HepG2 (cell line): ENCODE data around the gene UNC79. TPM values are rescaled to one million over a fixed set of nuclear protein-coding genes. Genes with fewer than 3 reads are reported as not detected.

Source experiments
- ATAC-seq: fragments of 200-7000 bp; cut with Tn5 transposase; 3 replicates; pipeline ENCODE4 v1.9.1; 2020; ENCODE audit warnings: mild to moderate bottlenecking, moderate library complexity
- BruUV-seq: library from RNA; stranded (reverse); fragments of 400-500 nt; replicated peaks from 2 replicates; lab custom pipeline; 2021; lab: Mats Ljungman, UMichigan
- CTCF ChIA-PET: fragments of 300-600 bp; formaldehyde crosslinking; extraction: SDS; loops from one replicate; lab custom pipeline; 2021; ENCODE audit warnings: low total read pairs, inconsistent platforms, low intra/inter-chr PET ratio; lab: Yijun Ruan, JAX
- POLR2A ChIA-PET: fragments of 350-600 bp; sonication (Branson Sonifier 250); formaldehyde crosslinking; loops from one replicate; lab custom pipeline; 2020; ENCODE audit warnings: antibody characterized with exemption, inconsistent platforms; lab: Yijun Ruan, JAX
- DNase-seq: peaks from one replicate; pipeline ENCODE4 v3.0.0-alpha.2; 2015; ENCODE audit warnings: low spot score
- FAIRE-seq: peaks from 3 replicates; lab custom pipeline; 2011; peaks lifted over from hg19 to GRCh38; lab: Jason Lieb, UNC
- H2AFZ ChIP-seq: one replicate; pipeline ENCODE4 v1.6.1; 2011; ENCODE audit warnings: low read length, inconsistent platforms
- H3K27ac ChIP-seq: fragments of 300-600 bp; 3 replicates; pipeline ENCODE4 v1.8.0; 2011; ENCODE audit warnings: mixed run types, mild to moderate bottlenecking, mixed read lengths, low read length, inconsistent platforms; ENCODE audit not compliant: insufficient read depth; ENCODE audit errors: extremely low read length
- H3K27me3 ChIP-seq, 2 experiments: fragments of 200-600 bp in 1 of 2; 2 replicates in 1 of 2; 3 replicates in 1 of 2; pipeline versions ENCODE4 v1.6.0 to v1.8.0; 2011; ENCODE audit warnings: low read length in 2 of 2, mild to moderate bottlenecking in 2 of 2, moderate library complexity in 2 of 2, inconsistent platforms in 1 of 2; ENCODE audit not compliant: insufficient read depth in 2 of 2, control insufficient read depth in 1 of 2
- H3K36me3 ChIP-seq, 2 experiments: fragments of 200-600 bp in 1 of 2; replicated peaks in 1 of 2; 2 replicates in 1 of 2; 3 replicates in 1 of 2; pipeline versions ENCODE4 v1.5.1 to v1.8.0; 2011; ENCODE audit warnings: low read length in 2 of 2, inconsistent platforms in 1 of 2; ENCODE audit not compliant: insufficient read depth in 2 of 2, control insufficient read depth in 1 of 2
- H3K4me1 ChIP-seq: 2 replicates; pipeline ENCODE4 v1.5.1; 2012; ENCODE audit warnings: low read length, inconsistent platforms; ENCODE audit not compliant: insufficient read depth
- H3K4me2 ChIP-seq: 2 replicates; pipeline ENCODE4 v1.6.0; 2011; ENCODE audit warnings: low read depth, low read length, inconsistent platforms
- H3K4me3 ChIP-seq, 3 experiments: fragments of 200-600 bp in 1 of 3; sonication (generic), shearing (Covaris generic) in 1 of 3; replicated peaks in 1 of 3; 2 replicates each; pipeline ENCODE4 v1.5.1; 2011 to 2016; ENCODE audit warnings: low read length in 3 of 3, inconsistent platforms in 2 of 3, low read depth in 2 of 3, mild to moderate bottlenecking in 2 of 3, control low read depth in 1 of 3, mixed read lengths in 1 of 3; ENCODE audit not compliant: insufficient read depth in 1 of 3
- H3K79me2 ChIP-seq: one replicate; pipeline ENCODE4 v1.6.1; 2011; ENCODE audit warnings: low read length, inconsistent platforms; ENCODE audit not compliant: insufficient read depth
- H3K9ac ChIP-seq: 2 replicates; pipeline ENCODE4 v1.6.0; 2011; ENCODE audit warnings: mild to moderate bottlenecking, low read depth, low read length, inconsistent platforms; ENCODE audit not compliant: insufficient read depth
- H3K9me3 ChIP-seq: 2 replicates; pipeline ENCODE4 v1.5.1; 2012; ENCODE audit warnings: mild to moderate bottlenecking, low read length
- H4K20me1 ChIP-seq: 2 replicates; pipeline ENCODE4 v1.6.0; 2011; ENCODE audit warnings: inconsistent platforms, mild to moderate bottlenecking, low read length, moderate library complexity; ENCODE audit not compliant: insufficient read depth
- BATF2 ChIP-seq: sonication (generic); formaldehyde crosslinking; IDR thresholded peaks from 2 replicates; pipeline ENCODE4 v1.8.0; 2022; ENCODE audit warnings: mild to moderate bottlenecking, missing genetic modification reagents, moderate library complexity
- ESRRA ChIP-seq: sonication (generic); formaldehyde crosslinking; IDR thresholded peaks from 2 replicates; pipeline ENCODE4 v1.5.1; 2020; ENCODE audit warnings: mild to moderate bottlenecking, low read depth, missing genetic modification reagents
- FOXK1 ChIP-seq: sonication (generic); formaldehyde crosslinking; IDR thresholded peaks from 2 replicates; pipeline ENCODE4 v1.4.0; 2020; ENCODE audit warnings: low read depth, missing genetic modification reagents, borderline replicate concordance
- HDAC6 ChIP-seq: fragments of 200-600 bp; sonication (generic); IDR thresholded peaks from 2 replicates; pipeline ENCODE4 v1.7.0; 2017; ENCODE audit warnings: mild to moderate bottlenecking, antibody characterized with exemption, low read length, low read depth
- KMT2A ChIP-seq: sonication (generic); formaldehyde crosslinking; IDR thresholded peaks from 2 replicates; pipeline ENCODE4 v1.4.0; 2020; ENCODE audit warnings: missing genetic modification reagents
- MIER2 ChIP-seq: IDR thresholded peaks from 2 replicates; pipeline ENCODE4 v1.6.1; 2016; ENCODE audit warnings: missing biosample characterization, missing genetic modification reagents
- NRL ChIP-seq: sonication (generic); formaldehyde crosslinking; IDR thresholded peaks from 2 replicates; pipeline ENCODE4 v1.5.0; 2020; ENCODE audit warnings: missing genetic modification reagents, mild to moderate bottlenecking, moderate library complexity, borderline replicate concordance
- ZBTB33 ChIP-seq: sonication (generic); formaldehyde crosslinking; IDR thresholded peaks from 2 replicates; pipeline ENCODE4 v1.4.0; 2020; ENCODE audit warnings: missing genetic modification reagents
- ZFP36L1 ChIP-seq: sonication (generic); formaldehyde crosslinking; IDR thresholded peaks from 2 replicates; pipeline ENCODE4 v1.8.0; 2022; ENCODE audit warnings: mild to moderate bottlenecking, missing genetic modification reagents, moderate library complexity
- ZNF142 ChIP-seq: sonication (generic); formaldehyde crosslinking; IDR thresholded peaks from 2 replicates; pipeline ENCODE4 v1.4.0; 2020; ENCODE audit warnings: missing genetic modification reagents
- ZNF33A ChIP-seq: sonication (generic); formaldehyde crosslinking; IDR thresholded peaks from 2 replicates; pipeline ENCODE4 v1.5.1; 2020; ENCODE audit warnings: missing genetic modification reagents, mild to moderate bottlenecking, moderate library complexity, borderline replicate concordance
- ZNF556 ChIP-seq: sonication (generic); formaldehyde crosslinking; IDR thresholded peaks from 2 replicates; pipeline ENCODE4 v1.4.0; 2020; ENCODE audit warnings: mild to moderate bottlenecking, missing genetic modification reagents, borderline replicate concordance
- ZNF724P ChIP-seq: sonication (generic); formaldehyde crosslinking; IDR thresholded peaks from 2 replicates; pipeline ENCODE4 v1.8.0; 2022; ENCODE audit warnings: missing genetic modification reagents, borderline replicate concordance
- ZNF776 ChIP-seq: sonication (generic); formaldehyde crosslinking; IDR thresholded peaks from 2 replicates; pipeline ENCODE4 v1.4.0; 2020; ENCODE audit warnings: mild to moderate bottlenecking, missing genetic modification reagents
- ZSCAN29 ChIP-seq: sonication (generic); formaldehyde crosslinking; conservative IDR thresholded peaks from 2 replicates; pipeline ENCODE4 v1.4.0; 2020; ENCODE audit warnings: mild to moderate bottlenecking, missing genetic modification reagents
- WGBS: methylation state at CpG from one replicate; pipeline ENCODE4 v1.1.6; 2017; ENCODE audit warnings: low lambda C conversion rate; 5-methylcytosine and 5-hydroxymethylcytosine counted together
- in situ Hi-C: cut with HindIII; loops from 2 replicates; pipeline ENCODE4 v1.10.0; 2017; ENCODE audit warnings: low pct_unique_long_range_greater_than_20kb; ENCODE audit not compliant: extremely low pct_ligation_motif_present
- intact Hi-C: fragments of 100-400 bp; cut with micrococcal nuclease; formaldehyde crosslinking; loops from one replicate; pipeline ENCODE4 v1.10.0; 2022; ENCODE audit not compliant: unreplicated experiment
- polyA plus RNA-seq, 8 experiments: library from polyadenylated mRNA; depleted of rRNA in 3 of 8; stranded (reverse) in 7 of 8; unstranded in 1 of 8; fragments of >200 nt; fragmentation: Illumina TruSeq in 4 of 8; extraction: Trizol in 4 of 8; gene quantifications; 2 replicates each; pipeline versions ENCODE4 v1.2.1 to v1.2.3, GENCODE V29; 2011 to 2016; ENCODE audit warnings: low read depth in 4 of 8, missing spikeins in 1 of 8, mixed read lengths in 1 of 8; ENCODE audit not compliant: insufficient read depth in 1 of 8
- total RNA-seq, 5 experiments: library from RNA; depleted of rRNA; stranded (reverse); fragments of >200 nt; fragmentation: Illumina TruSeq; extraction: Trizol; gene quantifications; 2 replicates each; pipeline ENCODE4 v1.2.3, GENCODE V29; 2016; ENCODE audit warnings: low read depth in 1 of 5

UNC79 gene
- total and polyA plus RNA-seq, 2 of the 13 experiments (the other 11 are each of a cell fraction or from before 2014, with no cell fraction given) = under 0.01 TPM; not detected in 1

- TF ChIP-seq ZNF142 (CRISPR knock-in tag) (no peak), BATF2 (CRISPR knock-in tag) (no peak), ZNF33A (CRISPR knock-in tag) (no peak)
Observed at GRCh38 chr14:93706360-93706955, 275.7 kb downstream of the UNC79 start (continued).

GRCh38 chr14:93707475-93707874, 276.7 kb downstream of the UNC79 start:
- Histone ChIP-seq H3K36me3 (no peaks in the 10 kb centered on the region), H3K9ac (no peak overlapping the region), H3K4me3 (no peak overlapping the region), H3K27ac (no peak overlapping the region), H4K20me1 (no peaks in the 10 kb centered on the region), H3K4me1 (peaks cover 30% of the 10 kb centered on the region), H3K27me3 (peaks cover 0 to 21% of the 10 kb centered on the region in 2 experiments; a peak in 3 of 5 replicates), H3K79me2 (no peaks in the 10 kb centered on the region), H3K4me2 (no peak overlapping the region), H3K9me3 (no peaks in the 10 kb centered on the region), H2AFZ (no peak overlapping the region)
- ATAC-seq (no peak), DNase-seq (no peak), FAIRE-seq (no peak)
- TF ChIP-seq ZNF776 (CRISPR knock-in tag) (no peak), ZFP36L1 (CRISPR knock-in tag) (no peak), MIER2 (CRISPR knock-in tag) (no peak), ZBTB33 (CRISPR knock-in tag) (no peak), KMT2A (CRISPR knock-in tag) (no peak), HDAC6 (no peak), ZNF556 (no peak), FOXK1 (CRISPR knock-in tag) (no peak), ZNF724P (CRISPR knock-in tag) (no peak), NRL (CRISPR knock-in tag) (no peak), ESRRA (CRISPR knock-in tag) (no peak), ZSCAN29 (no peak)
- ChIA-PET CTCF (no interaction called here), POLR2A (no interaction called here)
- in situ Hi-C loops = no loop called here
- BruUV-seq = no TSS peak
- whole genome bisulfite sequencing = 3% methylated on average over 3 of the region's 3 CpGs
- intact Hi-C loops = no loop called here
